Body of pancreas (tissue), 4 donors: Measurements from ENCODE around the gene CACNA2D3. TPM values are rescaled to one million over a fixed set of nuclear protein-coding genes. Genes with fewer than 3 reads are reported as not detected.

ENCODE experiments used
- ATAC-seq: fragments of 150-250 bp; one replicate; pipeline ENCODE4 v1.9.1; 2016
- DNase-seq, 4 donors: peaks; one replicate each; pipeline ENCODE4 v3.0.0-alpha.2; 2019
- H3K27ac ChIP-seq, 4 donors: fragments of 200-600 bp; sonication (generic); 1 replicate in 3 of 4; 2 replicates in 1 of 4; pipeline versions ENCODE4 v1.5.1 to v1.6.1; 2016 to 2019; ENCODE audit warnings: mild to moderate bottlenecking in 1 of 4, mixed read lengths in 1 of 4, moderate library complexity in 1 of 4
- H3K27me3 ChIP-seq, 2 donors: fragments of 200-600 bp; sonication (generic); one replicate each; pipeline ENCODE4 v1.6.0; 2016; ENCODE audit warnings: mild to moderate bottlenecking in 1 of 2
- H3K36me3 ChIP-seq, 2 donors: fragments of 200-600 bp; sonication (generic); replicated peaks in 1 of 2; 2 replicates each; pipeline ENCODE4 v1.5.1; 2016; ENCODE audit warnings: low read depth in 2 of 2; ENCODE audit not compliant: insufficient read depth in 1 of 2
- H3K4me1 ChIP-seq: fragments of 200-600 bp; sonication (generic); one replicate; pipeline ENCODE4 v1.6.0; 2016
- H3K4me3 ChIP-seq, 2 donors: fragments of 200-600 bp; sonication (generic); 1 replicate in 1 of 2; 2 replicates in 1 of 2; pipeline ENCODE4 v1.5.1; 2016 to 2019
- H3K9me3 ChIP-seq, 3 donors: fragments of 200-600 bp; sonication (generic); 1 replicate in 2 of 3; 2 replicates in 1 of 3; pipeline ENCODE4 v1.5.1; 2016
- POLR2A ChIP-seq, 3 donors: fragments of 450-650 bp; IDR thresholded peaks; one replicate each; pipeline ENCODE4 v1.6.1; 2016; ENCODE audit warnings: antibody characterized with exemption in 3 of 3, mild to moderate bottlenecking in 2 of 3
- WGBS, 2 donors: methylation state at CpG; one replicate each; pipeline ENCODE4 v1.1.5; 2017; 5-methylcytosine and 5-hydroxymethylcytosine counted together
- intact Hi-C: fragments of 100-400 bp; cut with DNase I; formaldehyde crosslinking; loops from one replicate; pipeline ENCODE4 v1.15.1; 2023
- total RNA-seq, 2 donors: library from RNA; depleted of rRNA; stranded (reverse); fragments of >200 nt; gene quantifications; one replicate each; pipeline ENCODE4 v1.1.0, GENCODE V29; 2016
- TF ChIP-seq, protein P1 (sequence below), 7 experiments: fragments of 450-650 bp in 4 of 7; fragments of 200-600 bp in 3 of 7; sonication (generic) in 3 of 7; IDR thresholded peaks; one replicate each; pipeline ENCODE4 v1.5.1; 2016 to 2019; ENCODE audit warnings: antibody characterized with exemption in 7 of 7

The CACNA2D3 gene
- total RNA-seq, 2 donors from 2014 or later = not detected

DNA sequence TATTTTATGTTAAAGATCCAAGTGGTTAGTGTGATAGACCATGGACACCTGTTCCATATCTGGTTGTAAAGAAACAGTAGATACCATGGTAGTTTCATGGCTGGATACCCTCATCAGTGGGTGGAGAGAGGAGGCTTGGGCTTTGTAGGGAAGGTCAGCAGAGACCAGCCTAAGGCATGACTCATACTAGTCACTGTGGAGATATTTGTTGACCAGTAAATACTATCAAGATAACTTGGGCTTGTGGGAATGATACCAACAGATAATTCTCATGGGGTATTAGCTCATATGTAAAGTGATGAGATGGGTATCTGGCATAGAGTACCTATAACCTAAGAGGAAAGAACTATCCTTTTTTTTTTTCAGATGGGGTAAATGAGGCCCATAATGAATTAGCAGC, 354.5 kb downstream of the CACNA2D3 start:
- Histone ChIP-seq H3K4me1 (no peaks in the 10 kb centered on the region), H3K4me3 (no peak overlapping the region), H3K9me3 (no peaks in the 10 kb centered on the region), H3K27me3 (no peaks in the 10 kb centered on the region), H3K36me3 (no peaks in the 10 kb centered on the region), H3K27ac (no peak overlapping the region)
- intact Hi-C loops = no loop called here
- ATAC-seq = no peak
- DNase-seq = no peak
- TF ChIP-seq POLR2A (IDR thresholded peaks at IDR 0.05) = no peak
- TF ChIP-seq, protein P1, sequence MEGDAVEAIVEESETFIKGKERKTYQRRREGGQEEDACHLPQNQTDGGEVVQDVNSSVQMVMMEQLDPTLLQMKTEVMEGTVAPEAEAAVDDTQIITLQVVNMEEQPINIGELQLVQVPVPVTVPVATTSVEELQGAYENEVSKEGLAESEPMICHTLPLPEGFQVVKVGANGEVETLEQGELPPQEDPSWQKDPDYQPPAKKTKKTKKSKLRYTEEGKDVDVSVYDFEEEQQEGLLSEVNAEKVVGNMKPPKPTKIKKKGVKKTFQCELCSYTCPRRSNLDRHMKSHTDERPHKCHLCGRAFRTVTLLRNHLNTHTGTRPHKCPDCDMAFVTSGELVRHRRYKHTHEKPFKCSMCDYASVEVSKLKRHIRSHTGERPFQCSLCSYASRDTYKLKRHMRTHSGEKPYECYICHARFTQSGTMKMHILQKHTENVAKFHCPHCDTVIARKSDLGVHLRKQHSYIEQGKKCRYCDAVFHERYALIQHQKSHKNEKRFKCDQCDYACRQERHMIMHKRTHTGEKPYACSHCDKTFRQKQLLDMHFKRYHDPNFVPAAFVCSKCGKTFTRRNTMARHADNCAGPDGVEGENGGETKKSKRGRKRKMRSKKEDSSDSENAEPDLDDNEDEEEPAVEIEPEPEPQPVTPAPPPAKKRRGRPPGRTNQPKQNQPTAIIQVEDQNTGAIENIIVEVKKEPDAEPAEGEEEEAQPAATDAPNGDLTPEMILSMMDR (IDR thresholded peaks at IDR 0.05) = no peak

DNA sequence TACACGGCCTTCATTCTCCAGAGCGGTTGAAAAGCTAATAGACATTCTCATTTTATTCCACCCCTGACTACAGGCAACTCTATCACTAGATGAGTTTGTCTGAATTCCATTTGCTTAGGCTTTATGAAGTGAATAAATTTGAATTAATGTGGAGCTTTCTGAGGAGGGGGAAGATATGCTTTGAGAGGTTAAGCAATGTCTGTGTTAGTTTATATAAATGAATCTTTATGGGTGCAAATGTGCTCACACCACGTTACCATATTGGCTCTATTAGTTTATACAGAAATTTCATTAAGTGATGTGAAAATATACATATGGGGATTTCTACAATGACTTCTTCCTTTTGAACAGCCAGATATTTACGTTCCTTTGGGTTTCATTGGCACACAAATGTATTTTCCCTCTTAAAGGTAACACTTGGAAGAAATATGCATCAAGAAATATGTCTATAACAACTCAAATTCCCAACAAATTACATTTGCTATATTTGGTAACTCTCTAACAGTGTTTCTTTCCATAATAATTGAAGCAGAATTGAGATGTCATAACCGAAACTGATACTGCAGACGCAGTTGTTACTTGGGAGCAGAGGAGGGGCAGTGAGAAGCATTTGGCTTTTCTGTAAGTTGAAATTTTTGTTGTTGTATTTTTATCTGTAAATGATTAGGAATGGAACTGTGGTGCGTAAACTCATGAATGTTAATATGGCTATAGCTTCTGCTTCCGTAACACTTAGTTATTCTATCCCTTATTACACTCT, 359.4 kb downstream of the CACNA2D3 start:
- no peak overlapping the region for H3K4me3 ChIP-seq
- H3K4me1 ChIP-seq = no peaks in the 10 kb centered on the region
- intact Hi-C loops = no loop called here
- no peaks in the 10 kb centered on the region for H3K36me3 ChIP-seq
- no peaks in the 10 kb centered on the region for H3K9me3 ChIP-seq
- WGBS, 2 donors = 61 to 63% methylated on average over 8 of the region's 8 CpGs
- H3K27me3 ChIP-seq = no peaks in the 10 kb centered on the region
- no peak for DNase-seq
- H3K27ac ChIP-seq = no peak overlapping the region
- TF ChIP-seq, protein P1 (IDR thresholded peaks at IDR 0.05) = no peak
- TF ChIP-seq POLR2A (IDR thresholded peaks at IDR 0.05) = no peak
- ATAC-seq = no peak

DNA sequence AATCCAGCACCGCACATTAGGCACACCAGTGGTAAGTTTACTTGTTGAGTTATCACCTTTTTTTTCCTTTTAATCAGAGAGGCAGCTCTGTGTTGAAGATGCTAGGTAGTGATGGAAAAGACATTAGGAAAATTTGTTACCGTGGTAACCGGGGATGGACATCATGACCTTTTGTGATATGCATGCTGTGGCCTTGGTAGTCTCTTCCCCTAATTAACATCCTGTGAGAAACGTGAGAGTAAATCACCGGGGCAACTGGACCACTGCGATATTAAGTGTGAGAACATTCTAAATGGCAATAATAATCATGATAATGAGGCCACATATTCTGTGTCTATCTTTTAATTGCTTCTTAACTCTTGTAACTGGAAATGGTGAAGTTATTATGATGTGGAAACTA, 362.0 kb downstream of the CACNA2D3 start:
- Histone ChIP-seq H3K27ac (no peak overlapping the region), H3K36me3 (no peaks in the 10 kb centered on the region), H3K4me1 (no peaks in the 10 kb centered on the region), H3K27me3 (no peaks in the 10 kb centered on the region), H3K4me3 (no peak overlapping the region), H3K9me3 (no peaks in the 10 kb centered on the region)
- TF ChIP-seq, protein P1 (IDR thresholded peaks at IDR 0.05) = no peak
- no peak for TF ChIP-seq POLR2A (IDR thresholded peaks at IDR 0.05)
- intact Hi-C loops = no loop called here
- ATAC-seq (no peak), DNase-seq (no peak)
- 71 to 76% methylated on average over 6 of the region's 6 CpGs for WGBS, 2 donors

DNA sequence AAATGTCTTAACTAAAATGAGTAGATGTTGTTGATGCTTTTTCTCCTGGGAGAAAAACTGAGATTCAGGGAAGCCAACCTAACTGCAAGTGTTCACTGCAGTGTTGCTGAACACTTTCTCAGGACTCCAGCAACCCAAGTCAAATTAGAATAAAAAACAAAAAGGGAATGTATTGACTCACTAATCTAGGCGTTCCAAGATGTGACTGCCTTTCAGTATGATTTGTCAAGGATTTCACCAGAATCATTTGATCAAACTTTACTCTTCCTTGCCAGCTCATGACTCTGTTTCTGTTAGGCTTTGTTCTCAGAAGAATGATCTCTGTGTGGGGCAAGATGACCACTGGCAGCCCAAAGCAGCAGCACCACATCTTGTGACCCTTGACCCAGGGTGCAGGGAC, 364.0 kb downstream of the CACNA2D3 start:
- H3K4me3 ChIP-seq = no peak overlapping the region
- intact Hi-C loops = no loop called here
- DNase-seq = no peak
- ATAC-seq = no peak
- no peaks in the 10 kb centered on the region for H3K9me3 ChIP-seq
- H3K36me3 ChIP-seq = no peaks in the 10 kb centered on the region
- TF ChIP-seq, protein P1 (IDR thresholded peaks at IDR 0.05) = no peak
- TF ChIP-seq POLR2A (IDR thresholded peaks at IDR 0.05) = no peak
- H3K27me3 ChIP-seq = no peaks in the 10 kb centered on the region
- no peak overlapping the region for H3K27ac ChIP-seq
- WGBS, 2 donors = 69 to 75% methylated on average over 1 of the region's 1 CpG
- H3K4me1 ChIP-seq = no peaks in the 10 kb centered on the region

DNA sequence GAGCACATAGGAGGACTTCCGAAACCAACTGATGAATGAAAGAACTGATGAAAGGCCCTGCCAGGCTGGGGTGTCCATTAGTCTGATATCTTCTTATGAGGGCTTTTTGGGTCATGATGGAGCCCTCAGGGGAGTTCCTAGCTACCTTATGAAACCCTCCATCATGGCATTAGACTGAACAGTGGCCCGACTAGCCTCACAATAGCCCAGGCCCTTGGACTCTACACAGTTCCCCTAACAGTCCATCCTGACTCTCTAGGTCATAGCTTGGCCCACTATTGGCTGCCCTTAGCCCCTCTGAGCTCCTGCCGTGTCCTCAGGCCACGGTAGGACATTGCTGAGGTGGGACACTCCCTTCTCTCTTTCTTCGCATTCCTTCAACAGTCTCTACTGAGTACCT, 365.9 kb downstream of the CACNA2D3 start:
- Histone ChIP-seq H3K27ac (no peak overlapping the region), H3K9me3 (no peaks in the 10 kb centered on the region), H3K4me3 (no peak overlapping the region), H3K27me3 (no peaks in the 10 kb centered on the region), H3K36me3 (no peaks in the 10 kb centered on the region), H3K4me1 (no peaks in the 10 kb centered on the region)
- intact Hi-C loops = no loop called here
- no peak for TF ChIP-seq POLR2A (IDR thresholded peaks at IDR 0.05)
- TF ChIP-seq, protein P1 (IDR thresholded peaks at IDR 0.05) = no peak
- WGBS, 2 donors = 74 to 77% methylated on average over 5 of the region's 5 CpGs
- DNase-seq = no peak
- no peak for ATAC-seq
